ENCODE data around the gene VPS45. TPM values are rescaled to one million over a fixed set of nuclear protein-coding genes. Genes with fewer than 3 reads are reported as not detected.

VPS45 gene, protein sequence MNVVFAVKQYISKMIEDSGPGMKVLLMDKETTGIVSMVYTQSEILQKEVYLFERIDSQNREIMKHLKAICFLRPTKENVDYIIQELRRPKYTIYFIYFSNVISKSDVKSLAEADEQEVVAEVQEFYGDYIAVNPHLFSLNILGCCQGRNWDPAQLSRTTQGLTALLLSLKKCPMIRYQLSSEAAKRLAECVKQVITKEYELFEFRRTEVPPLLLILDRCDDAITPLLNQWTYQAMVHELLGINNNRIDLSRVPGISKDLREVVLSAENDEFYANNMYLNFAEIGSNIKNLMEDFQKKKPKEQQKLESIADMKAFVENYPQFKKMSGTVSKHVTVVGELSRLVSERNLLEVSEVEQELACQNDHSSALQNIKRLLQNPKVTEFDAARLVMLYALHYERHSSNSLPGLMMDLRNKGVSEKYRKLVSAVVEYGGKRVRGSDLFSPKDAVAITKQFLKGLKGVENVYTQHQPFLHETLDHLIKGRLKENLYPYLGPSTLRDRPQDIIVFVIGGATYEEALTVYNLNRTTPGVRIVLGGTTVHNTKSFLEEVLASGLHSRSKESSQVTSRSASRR
- polyA plus RNA-seq (2012; ENCODE audit: insufficient read depth, insufficient read length, low read depth): 27.2 TPM

DNA sequence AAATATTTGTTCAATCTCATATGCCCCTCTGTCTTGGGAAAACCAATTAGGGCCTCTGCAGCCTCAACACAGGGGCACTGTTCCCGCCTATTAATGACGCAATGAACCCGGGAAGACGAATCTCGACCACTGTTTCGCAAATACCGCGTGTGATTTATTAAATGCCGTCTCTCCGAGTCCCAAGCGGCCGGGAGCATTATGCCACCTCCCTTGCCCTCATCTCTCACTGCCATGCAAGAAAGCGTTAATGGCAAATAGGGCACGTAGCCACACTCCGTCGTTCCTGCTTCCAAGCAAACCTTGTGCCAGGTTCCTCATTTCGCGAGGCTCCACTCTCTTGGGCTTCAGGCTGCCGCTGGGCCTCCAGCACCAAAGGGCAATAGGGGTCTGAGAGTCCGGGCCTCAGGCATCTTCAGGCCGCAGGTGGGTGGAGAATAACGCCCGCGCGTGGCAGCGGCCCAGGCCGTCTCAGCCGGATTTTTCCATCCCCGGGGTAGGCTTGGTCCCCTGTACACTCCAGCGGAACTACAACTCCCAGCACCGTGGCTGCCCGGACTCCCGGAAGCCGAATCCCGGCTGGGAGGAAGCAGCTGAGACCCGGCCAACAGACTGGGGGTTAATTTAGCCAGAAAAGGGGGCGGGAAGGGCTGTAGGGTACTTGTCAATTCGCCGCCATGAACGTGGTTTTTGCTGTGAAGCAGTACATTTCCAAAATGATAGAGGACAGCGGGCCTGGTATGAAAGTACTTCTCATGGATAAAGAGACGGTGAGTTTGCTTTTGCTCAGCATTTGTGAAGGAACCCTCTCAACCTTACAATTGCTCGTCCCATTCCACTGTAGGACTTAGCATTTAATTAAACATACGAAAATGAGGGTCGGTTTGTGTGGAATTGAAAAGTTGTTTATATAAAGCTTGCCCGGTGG lies at the start of gene VPS45:
TSS of gene VPS45 (plus strand) at position 593 of the 925 bp plus-strand sequence. CDS start at position 675, 82 bp downstream.
- H3K4me1 ChIP-seq: no peaks in the 10 kb centered on the region
- TF ChIP-seq, protein P1, sequence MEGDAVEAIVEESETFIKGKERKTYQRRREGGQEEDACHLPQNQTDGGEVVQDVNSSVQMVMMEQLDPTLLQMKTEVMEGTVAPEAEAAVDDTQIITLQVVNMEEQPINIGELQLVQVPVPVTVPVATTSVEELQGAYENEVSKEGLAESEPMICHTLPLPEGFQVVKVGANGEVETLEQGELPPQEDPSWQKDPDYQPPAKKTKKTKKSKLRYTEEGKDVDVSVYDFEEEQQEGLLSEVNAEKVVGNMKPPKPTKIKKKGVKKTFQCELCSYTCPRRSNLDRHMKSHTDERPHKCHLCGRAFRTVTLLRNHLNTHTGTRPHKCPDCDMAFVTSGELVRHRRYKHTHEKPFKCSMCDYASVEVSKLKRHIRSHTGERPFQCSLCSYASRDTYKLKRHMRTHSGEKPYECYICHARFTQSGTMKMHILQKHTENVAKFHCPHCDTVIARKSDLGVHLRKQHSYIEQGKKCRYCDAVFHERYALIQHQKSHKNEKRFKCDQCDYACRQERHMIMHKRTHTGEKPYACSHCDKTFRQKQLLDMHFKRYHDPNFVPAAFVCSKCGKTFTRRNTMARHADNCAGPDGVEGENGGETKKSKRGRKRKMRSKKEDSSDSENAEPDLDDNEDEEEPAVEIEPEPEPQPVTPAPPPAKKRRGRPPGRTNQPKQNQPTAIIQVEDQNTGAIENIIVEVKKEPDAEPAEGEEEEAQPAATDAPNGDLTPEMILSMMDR (IDR thresholded peaks at IDR 0.05; ENCODE audit: low read depth, low read length): peak; percentile 36
- peaks cover 3% of the 10 kb centered on the region; the same call in 1 of the 2 replicates for H3K36me3 ChIP-seq
- no peaks in the 10 kb centered on the region for H3K27me3 ChIP-seq
- peak; percentile 94 for DNase-seq
- H3K9me3 ChIP-seq: no peaks in the 10 kb centered on the region
- peak within 1 kb of the TSS; percentile 81 for H3K4me3 ChIP-seq (ENCODE audit: low read depth, low read length)

DNA sequence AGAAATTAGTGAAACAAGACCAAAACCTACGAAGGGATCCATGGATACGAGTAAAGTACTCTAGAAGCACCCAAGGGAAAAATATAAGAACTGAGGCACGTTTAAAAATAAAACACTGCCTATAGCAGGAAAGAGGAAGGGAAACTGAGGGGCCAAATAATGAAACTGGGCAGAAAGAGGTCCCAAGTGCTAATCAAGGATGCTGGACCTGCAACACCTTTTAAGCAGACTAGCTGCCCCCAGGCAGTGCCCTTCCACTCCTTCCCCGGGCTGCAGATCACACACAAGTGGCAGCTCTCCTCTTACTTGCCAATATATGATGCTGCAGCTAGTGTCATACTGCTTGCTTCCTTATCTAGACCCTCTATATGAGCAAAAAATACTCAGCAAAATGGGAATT lies 49.4 kb upstream of the VPS45 start:
- TF ChIP-seq, protein P1 (IDR thresholded peaks at IDR 0.05; ENCODE audit: low read depth, low read length): no peak
- H3K9me3 ChIP-seq: no peaks in the 10 kb centered on the region
- no peaks in the 10 kb centered on the region for H3K36me3 ChIP-seq
- no peaks in the 10 kb centered on the region for H3K27me3 ChIP-seq
- no peaks in the 10 kb centered on the region for H3K4me1 ChIP-seq
- DNase-seq: no peak
- H3K4me3 ChIP-seq (ENCODE audit: low read depth, low read length): no peak overlapping the region

DNA sequence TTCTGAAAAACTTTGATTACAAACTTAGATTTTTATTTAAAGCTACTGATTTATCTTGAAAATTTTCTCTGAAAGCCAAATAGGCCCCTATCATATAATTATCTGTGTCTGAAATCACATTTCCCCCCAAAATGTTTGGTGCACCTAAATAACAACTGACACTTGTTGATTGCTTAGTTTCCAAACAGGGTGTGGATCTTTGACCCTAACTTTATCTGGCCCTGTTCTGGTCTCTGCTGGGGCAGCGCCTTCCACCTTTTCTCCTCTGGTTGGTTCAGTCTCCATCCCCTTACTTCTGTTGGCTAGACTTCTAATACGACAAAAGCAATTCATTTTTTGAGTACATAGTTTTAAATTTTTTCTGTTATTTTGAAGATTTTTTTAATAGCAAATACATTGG lies 46.9 kb upstream of the VPS45 start:
- H3K27me3 ChIP-seq: no peaks in the 10 kb centered on the region
- no peak overlapping the region for H3K4me3 ChIP-seq (ENCODE audit: low read depth, low read length)

DNA sequence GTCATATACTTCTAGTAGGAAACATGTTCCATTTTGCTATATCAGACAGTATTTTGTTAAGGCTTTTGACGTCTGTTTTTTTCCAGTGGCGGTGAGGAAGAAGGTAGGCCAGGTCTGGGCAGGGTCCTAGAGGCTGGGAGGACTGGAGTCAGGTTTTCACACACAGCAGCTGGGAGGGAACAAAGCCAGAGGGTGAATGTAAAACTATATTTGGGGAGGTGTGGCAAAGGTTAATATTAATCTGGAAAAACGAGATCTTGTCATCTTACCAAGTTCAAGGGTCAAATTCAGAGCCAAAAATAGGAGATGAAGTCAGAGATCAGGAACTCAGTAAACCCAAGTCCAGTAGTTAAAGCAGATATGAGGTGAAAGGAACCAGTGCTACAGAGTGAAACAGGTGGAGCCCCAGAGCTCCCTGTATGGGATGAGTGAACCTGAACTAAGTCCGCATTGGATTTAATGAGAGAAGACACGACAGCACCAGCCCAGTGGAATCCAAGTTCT lies 46.3 kb upstream of the VPS45 start:
- no peak for DNase-seq
- Histone ChIP-seq H3K9me3 (no peaks in the 10 kb centered on the region), H3K27me3 (no peaks in the 10 kb centered on the region), H3K4me1 (no peaks in the 10 kb centered on the region), H3K4me3 (ENCODE audit: low read depth, low read length) (no peak overlapping the region), H3K36me3 (no peaks in the 10 kb centered on the region)
- TF ChIP-seq, protein P1 (IDR thresholded peaks at IDR 0.05; ENCODE audit: low read depth, low read length): no peak

More for the DNA sequence above, 46.9 kb upstream of the VPS45 start:
- TF ChIP-seq, protein P1 (IDR thresholded peaks at IDR 0.05; ENCODE audit: low read depth, low read length): no peak
- Histone ChIP-seq H3K36me3 (no peaks in the 10 kb centered on the region), H3K4me1 (no peaks in the 10 kb centered on the region), H3K9me3 (no peaks in the 10 kb centered on the region)
- DNase-seq: no peak

DNA sequence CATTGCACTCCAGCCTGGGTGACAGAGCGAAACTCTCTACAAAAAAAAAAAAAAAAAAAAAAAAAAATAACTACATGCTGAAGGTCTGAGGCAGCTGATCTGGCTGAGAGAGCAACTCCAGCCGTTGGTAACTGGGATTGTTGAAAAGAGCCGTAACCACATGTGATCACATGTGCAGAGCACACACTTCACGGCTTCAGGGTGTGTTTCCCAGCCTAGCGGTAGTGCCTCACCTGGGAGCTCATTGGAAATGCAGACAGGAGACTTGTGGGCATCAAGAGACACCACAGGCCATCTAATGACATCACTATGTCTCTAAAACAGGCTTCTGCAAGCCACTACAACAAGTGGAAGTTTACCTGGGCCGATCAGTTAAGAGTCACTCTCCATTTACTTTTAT lies 45.2 kb upstream of the VPS45 start:
- no peaks in the 10 kb centered on the region for H3K4me1 ChIP-seq
- DNase-seq: no peak
- H3K27me3 ChIP-seq: no peaks in the 10 kb centered on the region
- H3K4me3 ChIP-seq (ENCODE audit: low read depth, low read length): no peak overlapping the region
- no peaks in the 10 kb centered on the region for H3K9me3 ChIP-seq
- H3K36me3 ChIP-seq: no peaks in the 10 kb centered on the region
- TF ChIP-seq, protein P1 (IDR thresholded peaks at IDR 0.05; ENCODE audit: low read depth, low read length): no peak

Measured in BE2C (cell line).